ENCODE measurements around the gene PAFAH1B2.

Gene PAFAH1B2

GRCh38 chr11:117157507-117157906, 13.4 kb downstream of the PAFAH1B2 start:
- H3K36me3 ChIP-seq (ENCODE audit: low read length): peaks cover 20% of the 10 kb centered on the region; the same call in 1 of the 2 replicates
- H4K20me1 ChIP-seq (ENCODE audit: low read depth, low read length): peaks cover 12% of the 10 kb centered on the region

DNA sequence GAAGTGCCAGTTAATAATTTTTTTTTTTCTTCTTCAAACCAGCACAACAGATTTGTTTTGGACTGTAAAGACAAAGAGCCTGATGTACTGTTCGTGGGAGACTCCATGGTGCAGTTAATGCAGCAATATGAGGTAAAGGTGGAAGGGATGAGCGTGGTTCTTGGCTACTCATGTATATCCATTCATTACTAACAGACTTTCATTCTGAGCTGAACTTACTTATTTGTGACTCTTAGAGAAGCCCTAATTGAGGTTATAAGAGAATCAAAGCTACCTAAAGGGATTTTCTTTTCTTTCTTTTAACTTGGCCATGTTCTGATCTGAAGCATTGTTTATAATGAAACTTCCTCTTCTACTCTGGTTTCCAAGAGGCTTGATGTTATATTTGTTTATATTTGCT, 15.8 kb downstream of the PAFAH1B2 start:
- H4K20me1 ChIP-seq (ENCODE audit: low read depth, low read length): peaks cover 9% of the 10 kb centered on the region
- peaks cover 60% of the 10 kb centered on the region for H3K79me2 ChIP-seq (ENCODE audit: insufficient read depth, low read length)
- H3F3A ChIP-seq (ENCODE audit: insufficient read depth): no peaks in the 10 kb centered on the region; the same call in 1 of the 2 replicates
- H3K4me3 ChIP-seq (ENCODE audit: insufficient read depth, low read length, poor library complexity, severe bottlenecking): no peak overlapping the region
- H3K4me2 ChIP-seq (ENCODE audit: low read depth, low read length, poor library complexity, severe bottlenecking): no peak overlapping the region
- no peaks in the 10 kb centered on the region for H3K9me3 ChIP-seq (ENCODE audit: insufficient read depth, low read length)
- no peak overlapping the region for H3K9ac ChIP-seq (ENCODE audit: low read length)
- no peaks in the 10 kb centered on the region for H3K9me2 ChIP-seq (replicated peaks; ENCODE audit: insufficient read depth, low read length)
- H3K27ac ChIP-seq (ENCODE audit: low read depth, low read length): no peak overlapping the region
- TF ChIP-seq EZH2phosphoT487 (conservative IDR thresholded peaks at IDR 0.05; ENCODE audit: low read length) (no peak), CTCF (IDR thresholded peaks at IDR 0.05; ENCODE audit: insufficient read depth, low read length, poor library complexity, severe bottlenecking) (no peak)
- H2AFZ ChIP-seq (ENCODE audit: low read depth, low read length, severe bottlenecking): no peak overlapping the region
- H3K27me3 ChIP-seq (ENCODE audit: low read length): no peaks in the 10 kb centered on the region
- H3K36me3 ChIP-seq (ENCODE audit: low read length): peaks cover 25% of the 10 kb centered on the region; the same call in 1 of the 2 replicates

More at GRCh38 chr11:117157507-117157906, 13.4 kb downstream of the PAFAH1B2 start:
- no peak for TF ChIP-seq EZH2phosphoT487 (conservative IDR thresholded peaks at IDR 0.05; ENCODE audit: low read length)
- no peak for TF ChIP-seq CTCF (IDR thresholded peaks at IDR 0.05; ENCODE audit: insufficient read depth, low read length, poor library complexity, severe bottlenecking)
- Histone ChIP-seq H3K4me2 (ENCODE audit: low read depth, low read length, poor library complexity, severe bottlenecking) (no peak overlapping the region), H3K27me3 (ENCODE audit: low read length) (no peaks in the 10 kb centered on the region), H3K9me3 (ENCODE audit: insufficient read depth, low read length) (no peaks in the 10 kb centered on the region), H3K79me2 (ENCODE audit: insufficient read depth, low read length) (peaks cover 84% of the 10 kb centered on the region), H3K4me3 (ENCODE audit: insufficient read depth, low read length, poor library complexity, severe bottlenecking) (no peak overlapping the region), H3K9ac (ENCODE audit: low read length) (no peak overlapping the region), H3K9me2 (replicated peaks; ENCODE audit: insufficient read depth, low read length) (no peaks in the 10 kb centered on the region), H3K27ac (ENCODE audit: low read depth, low read length) (no peak overlapping the region), H3F3A (ENCODE audit: insufficient read depth) (no peaks in the 10 kb centered on the region; the same call in 1 of the 2 replicates), H2AFZ (ENCODE audit: low read depth, low read length, severe bottlenecking) (no peak overlapping the region)

- no peaks in the 10 kb centered on the region for H3K9me2 ChIP-seq (replicated peaks; ENCODE audit: insufficient read depth, low read length)
- no peaks in the 10 kb centered on the region for H3K27me3 ChIP-seq (ENCODE audit: low read length)
- H3K27ac ChIP-seq (ENCODE audit: low read depth, low read length): no peak overlapping the region
- H4K20me1 ChIP-seq (ENCODE audit: low read depth, low read length): peaks cover 4% of the 10 kb centered on the region; the same call in 1 of the 2 replicates
- TF ChIP-seq EZH2phosphoT487 (conservative IDR thresholded peaks at IDR 0.05; ENCODE audit: low read length) (no peak), CTCF (IDR thresholded peaks at IDR 0.05; ENCODE audit: insufficient read depth, low read length, poor library complexity, severe bottlenecking) (no peak)
- no peak overlapping the region for H3K9ac ChIP-seq (ENCODE audit: low read length)
- no peak overlapping the region for H2AFZ ChIP-seq (ENCODE audit: low read depth, low read length, severe bottlenecking)
- H3F3A ChIP-seq (ENCODE audit: insufficient read depth): no peaks in the 10 kb centered on the region; the same call in 1 of the 2 replicates
- H3K4me3 ChIP-seq (ENCODE audit: insufficient read depth, low read length, poor library complexity, severe bottlenecking): no peak overlapping the region
- peaks cover 25% of the 10 kb centered on the region; the same call in 1 of the 2 replicates for H3K36me3 ChIP-seq (ENCODE audit: low read length)
- H3K79me2 ChIP-seq (ENCODE audit: insufficient read depth, low read length): peaks cover 51% of the 10 kb centered on the region
- H3K9me3 ChIP-seq (ENCODE audit: insufficient read depth, low read length): no peaks in the 10 kb centered on the region
- no peak overlapping the region for H3K4me2 ChIP-seq (ENCODE audit: low read depth, low read length, poor library complexity, severe bottlenecking)
Measured at GRCh38 chr11:117160826-117161225, 16.7 kb downstream of the PAFAH1B2 start.

All from SU-DHL-6 (cell line).